ENCODE results near the gene RPL22.

The RPL22 gene

GRCh38 chr1:6200188-6200809 lies 904 bp upstream of the RPL22 start:
- DNase-seq = no peak

- DNase-seq = no peak
These were observed 623 bp downstream of the RPL22 start for GRCh38 chr1:6198646-6199297.

DNA sequence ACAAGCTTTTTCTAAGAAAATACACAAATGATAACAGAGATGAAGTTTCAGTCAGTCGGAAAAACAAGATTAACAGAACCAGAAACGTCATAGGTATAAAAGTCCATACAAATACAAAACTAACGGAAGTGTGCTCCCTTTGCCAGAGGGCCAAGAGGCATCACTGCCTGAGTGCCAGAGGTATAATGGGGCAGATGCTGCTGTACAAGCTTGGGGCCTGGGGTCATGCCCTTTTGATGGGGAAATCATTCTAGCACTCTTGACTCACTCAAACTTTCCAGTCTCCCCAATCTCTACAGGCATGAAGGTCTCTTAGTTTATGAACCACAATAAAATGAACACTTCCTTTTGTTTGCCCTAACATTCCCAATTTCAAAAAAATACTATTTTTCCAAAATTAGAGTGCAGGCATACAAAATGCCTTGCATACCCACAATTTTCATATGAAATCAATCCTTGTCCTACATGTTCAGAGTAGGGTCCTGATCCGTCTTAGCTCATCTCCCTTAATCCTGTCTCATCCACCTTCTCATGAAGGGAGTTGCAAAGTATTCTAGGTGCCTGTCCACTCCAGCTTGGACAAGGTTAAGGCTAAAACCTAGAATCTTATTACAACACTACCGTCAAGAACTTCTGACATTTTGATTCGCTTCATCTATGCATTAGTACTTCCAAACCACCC lies 1.5 kb downstream of the RPL22 start:
- no peak for DNase-seq

DNA sequence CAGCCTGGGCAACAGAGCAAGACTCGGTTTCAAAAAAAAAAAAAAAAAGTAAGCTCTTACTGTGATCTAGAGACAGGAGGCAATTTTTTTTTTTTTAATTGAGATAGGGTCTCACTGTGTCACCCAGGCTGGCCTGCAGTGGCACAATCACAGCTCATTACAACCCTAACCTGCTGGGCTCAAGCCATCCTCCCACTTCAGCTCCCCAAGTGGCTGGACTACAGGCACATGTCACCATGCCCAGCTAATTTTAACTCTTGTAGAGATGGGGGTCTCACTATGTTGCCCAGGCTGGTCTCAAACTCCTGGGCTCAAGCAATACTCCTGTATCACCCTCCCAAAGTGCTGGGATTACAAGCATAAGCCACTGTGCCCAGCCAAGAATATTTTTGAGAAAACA lies 7.4 kb downstream of the RPL22 start:
- no peak for DNase-seq

DNA sequence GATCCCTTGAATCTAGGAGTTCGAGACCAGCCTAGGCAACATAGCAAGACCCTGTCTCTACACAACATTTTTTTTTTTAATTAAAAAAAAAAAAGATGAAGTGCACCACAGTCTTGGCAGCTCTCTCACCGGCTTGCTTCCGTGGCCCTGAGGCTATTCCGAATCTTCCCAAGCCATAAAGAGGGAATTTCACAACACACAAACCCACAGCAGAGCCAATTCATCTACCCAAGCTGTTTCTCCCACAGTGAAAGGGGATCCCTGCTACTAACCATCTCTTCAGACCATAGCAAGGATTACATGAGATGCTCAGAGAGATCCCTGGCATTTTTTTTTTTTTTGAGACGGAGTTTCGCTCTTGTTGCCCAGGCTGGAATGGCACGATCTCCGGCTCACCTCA lies 10.9 kb downstream of the RPL22 start:
- no peak for DNase-seq

DNA sequence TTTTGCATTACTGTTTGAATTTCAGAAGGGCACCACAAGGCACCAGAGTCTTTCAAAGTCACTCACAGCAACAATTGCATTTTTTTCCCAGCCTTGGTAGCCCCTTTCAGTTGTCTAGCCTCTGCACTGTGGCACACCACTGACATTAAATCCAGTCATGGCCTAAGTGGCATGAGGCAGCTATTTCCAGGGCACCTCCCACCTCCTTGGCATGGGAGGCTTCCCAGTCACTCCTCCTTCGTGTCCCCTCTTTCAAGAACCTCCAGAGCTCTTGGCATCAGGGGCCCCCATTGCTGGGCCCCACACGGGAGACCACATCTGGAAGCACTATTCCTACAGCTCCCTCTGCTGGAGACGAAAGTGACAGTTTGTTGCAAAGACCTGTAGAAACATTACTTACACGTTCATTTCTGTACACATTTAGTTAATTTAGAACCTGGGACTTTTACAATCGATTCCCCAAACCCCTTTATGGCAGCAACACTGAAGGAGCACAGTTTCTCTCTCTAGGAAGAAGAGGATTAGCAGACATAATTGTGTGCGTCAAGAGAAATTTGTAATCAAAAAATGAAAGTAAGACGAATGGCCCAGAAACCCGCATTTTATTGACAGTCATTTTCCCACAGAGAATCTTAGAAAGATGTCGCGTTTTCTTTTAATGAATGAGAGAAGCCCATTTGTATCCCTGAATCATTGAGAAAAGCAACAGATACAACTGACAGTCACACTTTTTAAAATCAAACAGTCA lies 13.6 kb downstream of the RPL22 start:
- no peak for DNase-seq

DNA sequence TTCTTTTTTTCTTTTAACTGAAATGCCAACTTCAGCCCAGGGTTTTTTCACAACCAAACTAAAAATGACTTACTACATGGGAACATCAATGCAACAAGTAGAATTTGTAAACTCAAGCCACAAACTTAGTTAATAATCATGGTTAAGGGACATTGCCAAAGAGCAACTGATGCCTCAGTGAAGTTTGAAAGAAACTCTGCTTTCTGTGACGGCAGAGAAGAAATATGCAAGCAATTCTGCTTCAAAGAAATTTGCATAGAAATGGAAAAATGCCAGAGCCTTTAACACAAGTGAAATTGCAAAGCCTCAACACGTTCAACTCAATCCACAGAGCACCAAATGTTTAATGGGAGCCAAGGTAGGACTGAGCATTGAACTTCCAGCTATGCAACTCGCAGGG lies 14.2 kb downstream of the RPL22 start:
- DNase-seq = no peak

GRCh38 chr1:6184083-6184783 lies 15.2 kb downstream of the RPL22 start:
- DNase-seq = no peak

- no peak for DNase-seq
These were observed 15.8 kb downstream of the RPL22 start for GRCh38 chr1:6183520-6183989.

DNA sequence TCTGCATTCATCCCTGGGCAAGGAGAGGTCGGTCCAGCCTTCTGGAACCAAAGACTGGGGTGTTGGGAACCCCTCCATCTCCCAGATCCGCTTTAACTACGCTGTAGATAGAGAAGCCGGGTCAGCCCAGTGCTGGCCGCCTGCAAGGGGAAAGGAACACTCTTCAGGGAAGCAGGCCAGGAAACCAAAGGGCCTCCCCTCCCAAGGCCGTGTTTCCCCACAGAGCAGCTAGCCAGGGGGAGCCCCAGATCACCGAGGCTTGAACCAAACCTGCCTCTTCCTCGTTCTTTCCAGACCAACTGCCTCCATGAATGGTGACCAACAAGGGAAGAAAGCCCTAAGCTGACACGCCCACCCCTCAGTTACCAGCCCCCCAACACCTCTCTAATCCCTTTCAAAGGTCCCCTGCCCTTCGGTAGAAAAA lies 18.0 kb downstream of the RPL22 start:
- no peak for DNase-seq

- no peak for DNase-seq
These were observed 18.6 kb downstream of the RPL22 start for GRCh38 chr1:6180707-6181311.

DNA sequence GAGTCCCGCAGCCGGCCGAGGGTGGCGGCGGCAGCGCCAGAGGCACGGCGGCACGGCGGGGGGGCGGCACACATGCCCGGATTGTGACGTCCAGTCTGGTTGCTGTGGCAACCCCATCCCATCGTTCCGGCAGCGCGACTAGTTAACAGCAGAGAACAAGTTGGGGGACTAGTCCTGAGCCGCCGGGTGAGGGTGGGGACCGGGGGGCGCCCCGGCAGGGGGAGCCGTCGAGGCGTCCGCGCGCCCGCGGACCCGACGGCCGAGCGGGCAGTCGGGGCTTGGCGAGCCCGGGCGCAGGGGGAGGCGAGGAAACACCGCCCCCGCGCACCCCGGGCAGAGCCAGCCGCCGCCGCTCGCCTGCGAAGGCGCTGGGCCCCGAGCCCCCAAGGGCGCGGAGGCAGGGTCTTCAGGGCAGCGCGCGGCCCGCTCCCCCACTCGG lies 19.1 kb downstream of the RPL22 start, which contains the start of gene CHD5:
CHD5 (minus strand) TSS at position 54 of the 439 bp plus-strand sequence. CDS start 298 bp downstream, outside the sequence.
- DNase-seq = no peak

DNA sequence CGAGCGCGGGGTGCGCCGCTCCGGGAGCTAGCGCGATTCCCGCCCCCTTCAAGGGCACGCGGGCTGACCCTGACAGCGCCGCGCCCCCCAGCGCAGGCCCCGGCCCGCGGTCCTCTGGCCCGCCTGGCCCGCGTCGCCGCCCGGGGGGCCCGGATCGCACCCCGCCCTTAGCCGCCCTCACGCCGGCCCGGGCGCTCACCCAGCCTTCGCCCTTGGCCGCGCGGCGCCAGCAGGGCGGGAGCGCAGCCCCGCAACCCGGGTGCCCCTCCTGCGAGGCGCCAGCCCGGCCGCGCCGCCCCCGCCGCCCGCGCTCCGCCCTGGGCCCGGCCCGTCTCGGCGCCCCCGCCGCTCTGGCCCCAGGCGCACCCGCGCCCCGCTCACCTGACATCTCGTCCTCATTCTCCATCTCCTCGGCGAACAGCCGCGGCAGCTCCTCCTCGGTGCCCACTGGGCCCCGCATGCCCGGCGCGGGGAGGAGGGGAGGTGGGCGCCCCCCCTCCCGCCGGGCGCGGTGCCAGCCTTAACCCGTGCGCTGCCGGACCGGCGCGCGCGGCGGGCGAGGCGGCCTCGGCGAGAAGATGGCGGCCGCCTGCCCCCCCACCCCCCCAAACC lies 19.7 kb downstream of the RPL22 start:
- no peak for DNase-seq

DNA sequence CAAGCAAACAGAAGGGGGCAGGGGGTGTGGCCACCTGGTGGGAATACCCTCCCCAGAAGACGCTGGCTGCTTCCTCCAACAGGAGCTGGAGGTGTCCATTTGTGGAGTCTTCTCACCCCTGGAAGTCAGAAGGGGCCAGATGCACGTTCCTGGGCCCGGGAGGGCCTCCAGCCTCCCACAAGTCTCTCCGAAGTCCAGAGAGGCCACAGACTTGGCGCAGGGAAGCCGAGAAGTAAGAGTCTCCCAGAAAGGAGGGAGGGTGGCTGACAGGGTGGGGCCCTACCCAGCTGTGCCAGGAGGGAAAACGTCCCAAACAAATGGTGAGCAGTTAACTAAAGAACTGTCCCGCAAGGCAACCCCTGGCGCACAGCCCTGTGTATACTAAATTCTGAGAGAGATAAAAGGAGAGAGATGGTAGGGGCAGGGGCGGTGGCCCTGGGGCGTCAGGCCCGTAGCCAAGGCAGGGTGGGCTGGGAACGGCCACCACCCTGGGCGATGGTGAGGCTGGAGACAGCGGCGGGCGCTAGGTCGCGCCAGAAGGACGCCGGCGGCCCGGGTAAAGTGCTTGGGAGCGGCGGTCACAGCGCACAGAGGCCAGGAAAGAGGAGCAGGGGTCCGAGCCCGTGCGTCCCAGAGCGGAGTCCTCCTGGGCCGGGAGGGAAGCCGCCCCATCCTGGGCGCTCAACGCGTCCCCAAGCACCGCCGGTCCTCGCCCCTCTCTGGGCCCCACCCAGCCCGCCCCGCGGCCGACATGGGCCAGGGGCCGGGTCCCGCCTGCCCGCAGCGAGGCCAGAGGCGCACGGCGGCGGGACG lies 20.4 kb downstream of the RPL22 start:
- no peak for DNase-seq

DNA sequence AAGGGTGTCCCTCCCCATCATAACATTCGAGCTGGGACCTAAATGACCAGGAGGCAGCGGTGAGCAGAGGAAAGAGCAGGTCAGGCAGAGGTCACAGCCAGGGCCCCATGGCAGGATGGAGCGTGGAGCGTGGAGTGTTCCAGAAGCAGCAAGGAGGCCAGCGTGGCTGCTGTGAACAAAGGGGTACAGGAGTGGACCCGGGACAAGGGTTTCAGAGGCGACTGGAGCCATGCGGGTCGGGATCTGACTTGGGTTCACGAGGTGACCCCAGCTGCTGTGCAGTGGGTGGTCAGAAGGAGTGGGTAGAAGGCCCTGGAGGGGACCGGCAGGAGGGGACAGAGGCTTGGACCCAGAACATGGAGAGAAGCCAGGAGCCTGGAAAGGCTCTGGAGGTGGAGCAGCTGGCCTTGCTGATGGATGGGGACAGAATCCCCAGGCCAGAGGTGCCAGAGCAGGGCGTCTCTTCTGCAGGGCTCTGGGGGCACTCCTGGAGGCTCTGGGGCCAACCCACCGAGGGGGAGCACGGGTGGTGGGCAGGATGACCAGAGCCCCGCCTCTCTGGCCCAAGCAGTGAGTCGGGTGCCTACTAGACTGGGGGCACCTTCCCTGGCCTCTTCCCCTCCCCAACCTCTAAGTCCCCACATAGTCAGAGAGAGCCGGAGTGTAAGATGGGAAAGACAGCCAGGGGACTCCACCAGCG lies 21.6 kb downstream of the RPL22 start:
- no peak for DNase-seq

GRCh38 chr1:6176779-6177178 lies 22.6 kb downstream of the RPL22 start:
- DNase-seq = no peak

- DNase-seq = no peak
These were observed 24.0 kb downstream of the RPL22 start for GRCh38 chr1:6175411-6175828.

GRCh38 chr1:6174621-6175410 lies 24.6 kb downstream of the RPL22 start:
- DNase-seq = no peak

- DNase-seq = no peak
These were observed 26.8 kb downstream of the RPL22 start for GRCh38 chr1:6172549-6172948.
